BE2C (cell line): ENCODE results near the gene WDR37.

ENCODE experiments used
- DNase-seq: peaks from one replicate; pipeline ENCODE4 v3.0.0-alpha.2; 2020
- H3K27me3 ChIP-seq: fragments of 250-450 bp; sonication (Bioruptor Pico); 2 replicates; pipeline ENCODE4 v1.5.1; 2020; ENCODE audit warnings: mild to moderate bottlenecking
- H3K36me3 ChIP-seq: fragments of 250-450 bp; sonication (Bioruptor Pico); 2 replicates; pipeline ENCODE4 v1.5.1; 2020; ENCODE audit warnings: mild to moderate bottlenecking
- H3K4me1 ChIP-seq: fragments of 250-450 bp; sonication (Bioruptor Pico); 2 replicates; pipeline ENCODE4 v1.5.1; 2020
- H3K4me3 ChIP-seq: 2 replicates; pipeline ENCODE4 v1.5.1; 2011; ENCODE audit warnings: low read depth, low read length
- H3K9me3 ChIP-seq: fragments of 250-450 bp; sonication (Bioruptor Pico); 2 replicates; pipeline ENCODE4 v1.5.1; 2020
- TF ChIP-seq, protein P1 (sequence below): IDR thresholded peaks from 2 replicates; pipeline ENCODE4 v1.5.1; 2012; ENCODE audit warnings: mild to moderate bottlenecking, low read depth, low read length

WDR37 gene

DNA sequence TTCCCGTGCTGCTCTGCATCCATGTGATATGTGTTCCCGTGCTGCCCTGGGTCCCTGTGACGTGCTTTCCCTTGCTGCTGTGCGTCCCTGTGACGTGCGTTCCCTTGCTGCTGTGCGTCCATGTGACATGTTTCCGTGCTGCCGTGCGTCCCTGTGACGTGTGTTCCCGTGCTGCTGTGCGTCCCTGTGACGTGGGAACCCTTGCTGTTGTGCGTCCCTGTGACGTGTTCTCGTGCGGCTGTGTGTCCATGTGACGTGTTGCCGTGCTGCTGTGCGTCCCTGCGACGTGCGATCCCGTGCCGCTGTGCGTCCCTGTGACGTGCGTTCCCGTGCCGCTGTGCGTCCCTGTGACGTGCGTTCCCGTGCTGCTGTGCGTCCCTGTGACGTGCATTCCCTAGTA is 45.8 kb downstream of the WDR37 start:
- peaks cover 8% of the 10 kb centered on the region for H3K36me3 ChIP-seq
- DNase-seq = no peak

DNA sequence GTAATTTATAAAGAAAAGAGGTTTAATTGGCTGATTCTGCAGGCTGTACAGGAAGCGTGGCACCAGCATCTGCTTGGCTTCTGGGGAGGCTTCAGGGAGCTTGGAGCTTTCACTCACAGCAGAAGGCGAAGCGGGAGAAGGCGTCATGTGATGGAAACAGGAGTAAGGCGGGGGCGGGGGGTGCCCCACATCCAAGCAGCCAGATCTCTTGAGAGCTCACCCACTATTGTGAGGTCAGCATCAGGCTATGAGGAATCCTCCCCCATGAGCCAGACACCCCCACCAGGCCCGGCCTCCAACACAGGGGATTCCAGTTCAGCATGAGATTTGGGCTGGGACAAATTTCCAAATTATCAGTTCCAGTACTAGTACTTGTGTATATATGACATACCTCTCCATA is 46.2 kb downstream of the WDR37 start:
- Histone ChIP-seq H3K4me3 (no peak overlapping the region), H3K9me3 (no peaks in the 10 kb centered on the region), H3K36me3 (peaks cover 8% of the 10 kb centered on the region), H3K4me1 (no peaks in the 10 kb centered on the region), H3K27me3 (no peaks in the 10 kb centered on the region)
- no peak for DNase-seq
- TF ChIP-seq, protein P1, sequence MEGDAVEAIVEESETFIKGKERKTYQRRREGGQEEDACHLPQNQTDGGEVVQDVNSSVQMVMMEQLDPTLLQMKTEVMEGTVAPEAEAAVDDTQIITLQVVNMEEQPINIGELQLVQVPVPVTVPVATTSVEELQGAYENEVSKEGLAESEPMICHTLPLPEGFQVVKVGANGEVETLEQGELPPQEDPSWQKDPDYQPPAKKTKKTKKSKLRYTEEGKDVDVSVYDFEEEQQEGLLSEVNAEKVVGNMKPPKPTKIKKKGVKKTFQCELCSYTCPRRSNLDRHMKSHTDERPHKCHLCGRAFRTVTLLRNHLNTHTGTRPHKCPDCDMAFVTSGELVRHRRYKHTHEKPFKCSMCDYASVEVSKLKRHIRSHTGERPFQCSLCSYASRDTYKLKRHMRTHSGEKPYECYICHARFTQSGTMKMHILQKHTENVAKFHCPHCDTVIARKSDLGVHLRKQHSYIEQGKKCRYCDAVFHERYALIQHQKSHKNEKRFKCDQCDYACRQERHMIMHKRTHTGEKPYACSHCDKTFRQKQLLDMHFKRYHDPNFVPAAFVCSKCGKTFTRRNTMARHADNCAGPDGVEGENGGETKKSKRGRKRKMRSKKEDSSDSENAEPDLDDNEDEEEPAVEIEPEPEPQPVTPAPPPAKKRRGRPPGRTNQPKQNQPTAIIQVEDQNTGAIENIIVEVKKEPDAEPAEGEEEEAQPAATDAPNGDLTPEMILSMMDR = no peak

More for the DNA sequence above, 45.8 kb downstream of the WDR37 start:
- no peaks in the 10 kb centered on the region for H3K9me3 ChIP-seq
- H3K4me3 ChIP-seq = no peak overlapping the region
- TF ChIP-seq, protein P1 = no peak
- H3K27me3 ChIP-seq = no peaks in the 10 kb centered on the region
- no peaks in the 10 kb centered on the region for H3K4me1 ChIP-seq

DNA sequence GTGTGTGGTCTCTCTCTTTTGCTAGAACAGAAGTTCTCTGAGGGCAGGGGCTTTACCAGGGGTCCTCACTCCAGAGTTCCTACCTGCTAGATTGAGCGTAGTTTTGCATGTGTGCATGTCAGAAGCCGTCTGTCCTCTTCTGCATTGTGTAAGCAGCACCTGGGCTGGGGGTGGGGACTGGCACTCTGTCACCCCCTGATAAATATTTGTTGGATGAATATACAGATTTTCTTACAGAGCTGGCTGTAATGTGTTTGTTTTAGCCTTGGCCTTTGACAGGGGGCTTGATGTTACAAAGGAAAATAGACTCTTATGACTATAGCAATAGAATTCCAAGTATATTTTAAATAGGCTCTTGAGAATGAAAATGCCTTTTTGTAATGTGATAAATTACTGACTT is 46.6 kb downstream of the WDR37 start:
- no peak overlapping the region for H3K4me3 ChIP-seq
- H3K4me1 ChIP-seq = no peaks in the 10 kb centered on the region
- H3K36me3 ChIP-seq = peaks cover 8% of the 10 kb centered on the region
- H3K27me3 ChIP-seq = no peaks in the 10 kb centered on the region
- H3K9me3 ChIP-seq = no peaks in the 10 kb centered on the region
- DNase-seq = no peak
- TF ChIP-seq, protein P1 = no peak

DNA sequence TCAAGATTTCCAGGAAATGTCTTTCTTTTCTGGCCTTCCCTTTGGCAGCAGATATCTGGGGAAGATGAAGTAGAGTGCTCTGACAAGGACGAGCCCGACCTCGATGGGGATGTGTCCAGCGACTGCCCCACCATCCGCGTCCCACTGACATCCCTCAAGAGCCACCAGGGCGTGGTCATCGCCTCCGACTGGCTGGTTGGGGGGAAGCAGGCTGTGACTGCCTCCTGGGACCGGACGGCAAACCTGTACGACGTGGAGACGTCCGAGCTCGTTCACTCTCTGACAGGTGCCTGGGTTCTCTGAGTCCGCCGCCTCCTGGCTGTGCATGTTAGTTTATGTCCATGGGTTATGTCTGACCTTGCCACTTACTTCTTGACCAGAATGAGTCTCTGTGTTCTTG is 47.4 kb downstream of the WDR37 start:
- Histone ChIP-seq H3K36me3 (peaks cover 8% of the 10 kb centered on the region), H3K4me3 (no peak overlapping the region), H3K27me3 (no peaks in the 10 kb centered on the region), H3K4me1 (no peaks in the 10 kb centered on the region), H3K9me3 (no peaks in the 10 kb centered on the region)
- no peak for DNase-seq
- TF ChIP-seq, protein P1 = no peak

DNA sequence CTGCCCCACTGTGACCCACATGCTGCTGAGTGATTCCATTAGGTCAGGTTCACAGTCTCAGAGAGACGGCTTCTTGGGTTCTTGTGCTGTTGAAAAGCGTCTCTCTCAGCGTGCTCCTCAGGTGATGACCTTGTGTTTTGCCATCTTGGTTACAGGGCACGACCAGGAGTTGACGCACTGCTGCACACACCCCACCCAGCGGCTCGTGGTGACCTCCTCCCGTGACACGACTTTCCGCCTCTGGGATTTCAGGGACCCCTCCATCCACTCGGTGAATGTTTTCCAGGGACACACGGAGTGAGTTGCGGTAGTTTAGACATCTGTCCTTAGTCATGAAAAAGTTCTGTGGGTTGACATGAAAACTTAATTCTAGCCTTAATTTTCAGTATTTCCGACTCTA is 48.8 kb downstream of the WDR37 start:
- H3K36me3 ChIP-seq = peaks cover 8% of the 10 kb centered on the region
- no peaks in the 10 kb centered on the region for H3K27me3 ChIP-seq

DNA sequence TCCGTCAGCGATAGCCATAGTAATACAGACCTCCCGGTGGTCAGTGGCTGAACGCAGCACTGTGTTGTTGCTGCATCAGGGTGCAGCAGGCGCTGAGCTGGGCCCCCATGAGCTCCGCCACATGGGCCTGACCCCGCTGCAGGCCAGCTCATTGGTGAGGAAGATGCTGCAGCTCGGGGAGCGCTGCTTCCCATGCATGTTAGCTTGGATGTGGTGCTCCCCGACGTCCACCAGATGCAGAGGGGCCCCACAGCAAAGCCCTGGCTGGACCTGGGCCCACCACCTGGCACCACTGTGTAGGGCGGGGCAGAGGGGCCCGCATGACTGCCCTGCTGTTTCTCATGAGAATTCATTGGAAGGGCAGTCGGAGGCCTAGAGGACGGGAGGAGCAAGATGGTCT is 50.8 kb downstream of the WDR37 start:
- Histone ChIP-seq H3K36me3 (peaks cover 8% of the 10 kb centered on the region), H3K4me3 (no peak overlapping the region), H3K9me3 (no peaks in the 10 kb centered on the region), H3K27me3 (no peaks in the 10 kb centered on the region), H3K4me1 (no peaks in the 10 kb centered on the region)
- TF ChIP-seq, protein P1 = no peak
- no peak for DNase-seq

More for the DNA sequence above, 48.8 kb downstream of the WDR37 start:
- Histone ChIP-seq H3K4me3 (no peak overlapping the region), H3K4me1 (no peaks in the 10 kb centered on the region), H3K9me3 (no peaks in the 10 kb centered on the region)
- no peak for DNase-seq
- TF ChIP-seq, protein P1 = no peak
